Neural progenitor cell (in vitro differentiated cells): Measurements from ENCODE around the gene PTGDR2.

ENCODE experiments used
- CTCF ChIP-seq: fragments of 200-600 bp; sonication (generic); IDR thresholded peaks from 2 replicates; pipeline ENCODE4 v1.5.1; 2017; ENCODE audit warnings: antibody characterized with exemption, mild to moderate bottlenecking
- EZH2 ChIP-seq: fragments of 200-600 bp; sonication (generic); IDR thresholded peaks from 2 replicates; pipeline ENCODE4 v1.6.1; 2017; ENCODE audit warnings: antibody characterized with exemption, mild to moderate bottlenecking, moderate library complexity
- EZH2phosphoT487 ChIP-seq: fragments of 200-600 bp; sonication (generic); IDR thresholded peaks from 2 replicates; pipeline ENCODE4 v1.6.1; 2017; ENCODE audit warnings: antibody characterized with exemption

- TF ChIP-seq CTCF (no peak), EZH2 (no peak), EZH2phosphoT487 (no peak)
Observed at GRCh38 chr11:60825790-60826189, 30.0 kb downstream of the PTGDR2 start.
